ENCODE measurements around the gene RBMS1. TPM values are rescaled to one million over a fixed set of nuclear protein-coding genes. Genes with fewer than 3 reads are reported as not detected.
A peak's percentile ranks its signal among the peaks of the same experiment; 100 is the strongest.

RBMS1 gene
- total RNA-seq, 3 donors from 2014 or later, result 9.7 to 58.3 (median 21.6) TPM

GRCh38 chr2:160365716-160366367 is 127.8 kb downstream of the RBMS1 start:
- TF ChIP-seq, protein P1, sequence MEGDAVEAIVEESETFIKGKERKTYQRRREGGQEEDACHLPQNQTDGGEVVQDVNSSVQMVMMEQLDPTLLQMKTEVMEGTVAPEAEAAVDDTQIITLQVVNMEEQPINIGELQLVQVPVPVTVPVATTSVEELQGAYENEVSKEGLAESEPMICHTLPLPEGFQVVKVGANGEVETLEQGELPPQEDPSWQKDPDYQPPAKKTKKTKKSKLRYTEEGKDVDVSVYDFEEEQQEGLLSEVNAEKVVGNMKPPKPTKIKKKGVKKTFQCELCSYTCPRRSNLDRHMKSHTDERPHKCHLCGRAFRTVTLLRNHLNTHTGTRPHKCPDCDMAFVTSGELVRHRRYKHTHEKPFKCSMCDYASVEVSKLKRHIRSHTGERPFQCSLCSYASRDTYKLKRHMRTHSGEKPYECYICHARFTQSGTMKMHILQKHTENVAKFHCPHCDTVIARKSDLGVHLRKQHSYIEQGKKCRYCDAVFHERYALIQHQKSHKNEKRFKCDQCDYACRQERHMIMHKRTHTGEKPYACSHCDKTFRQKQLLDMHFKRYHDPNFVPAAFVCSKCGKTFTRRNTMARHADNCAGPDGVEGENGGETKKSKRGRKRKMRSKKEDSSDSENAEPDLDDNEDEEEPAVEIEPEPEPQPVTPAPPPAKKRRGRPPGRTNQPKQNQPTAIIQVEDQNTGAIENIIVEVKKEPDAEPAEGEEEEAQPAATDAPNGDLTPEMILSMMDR (IDR thresholded peaks at IDR 0.05), result no peak
- Histone ChIP-seq H3K36me3 (ENCODE audit: low read depth) (no peaks in the 10 kb centered on the region), H3K4me1 (ENCODE audit: low read depth) (peaks cover 36% of the 10 kb centered on the region)

DNA sequence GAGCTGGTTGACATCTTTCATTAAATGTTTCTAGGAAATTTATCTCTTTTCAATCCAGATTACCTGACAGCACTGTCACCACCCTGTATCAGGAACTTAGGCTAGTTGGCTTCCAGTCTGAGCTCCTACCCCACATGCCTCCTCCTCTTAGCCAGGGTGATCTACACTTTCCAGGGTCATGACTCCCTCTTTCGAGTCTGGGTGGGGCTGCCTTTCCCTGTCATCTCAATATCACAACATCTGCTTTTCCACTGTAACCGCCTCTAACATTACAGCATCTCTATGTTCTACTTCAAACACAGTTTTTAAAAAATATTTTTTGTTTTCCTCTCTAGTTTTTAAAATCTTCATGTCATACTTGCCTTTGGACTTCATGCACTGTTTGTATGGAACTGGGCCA is 129.2 kb downstream of the RBMS1 start:
- peaks cover 29% of the 10 kb centered on the region for H3K4me1 ChIP-seq (ENCODE audit: low read depth)
- ATAC-seq (no peak), DNase-seq (no peak)
- TF ChIP-seq, protein P1 (IDR thresholded peaks at IDR 0.05), result no peak
- intact Hi-C loops (cut with DNase I, micrococcal nuclease), result no loop called here
- H3K9me3 ChIP-seq, result no peaks in the 10 kb centered on the region
- H3K36me3 ChIP-seq (ENCODE audit: low read depth), result no peaks in the 10 kb centered on the region
- H3K4me3 ChIP-seq, result no peak overlapping the region

More at GRCh38 chr2:160365716-160366367, 127.8 kb downstream of the RBMS1 start:
- intact Hi-C loops (cut with DNase I, micrococcal nuclease), result no loop called here
- Histone ChIP-seq H3K9me3 (no peaks in the 10 kb centered on the region), H3K4me3 (no peak overlapping the region)
- ATAC-seq (peak; percentile 90), DNase-seq (peak; percentile 70 to 81 (median 73))

GRCh38 chr2:160363961-160364360 is 129.6 kb downstream of the RBMS1 start:
- TF ChIP-seq, protein P1 (IDR thresholded peaks at IDR 0.05), result no peak
- DNase-seq (no peak), ATAC-seq (no peak)
- Histone ChIP-seq H3K4me3 (no peak overlapping the region), H3K4me1 (ENCODE audit: low read depth) (peaks cover 28% of the 10 kb centered on the region), H3K9me3 (no peaks in the 10 kb centered on the region), H3K36me3 (ENCODE audit: low read depth) (no peaks in the 10 kb centered on the region)
- intact Hi-C loops (cut with DNase I, micrococcal nuclease), result no loop called here

DNA sequence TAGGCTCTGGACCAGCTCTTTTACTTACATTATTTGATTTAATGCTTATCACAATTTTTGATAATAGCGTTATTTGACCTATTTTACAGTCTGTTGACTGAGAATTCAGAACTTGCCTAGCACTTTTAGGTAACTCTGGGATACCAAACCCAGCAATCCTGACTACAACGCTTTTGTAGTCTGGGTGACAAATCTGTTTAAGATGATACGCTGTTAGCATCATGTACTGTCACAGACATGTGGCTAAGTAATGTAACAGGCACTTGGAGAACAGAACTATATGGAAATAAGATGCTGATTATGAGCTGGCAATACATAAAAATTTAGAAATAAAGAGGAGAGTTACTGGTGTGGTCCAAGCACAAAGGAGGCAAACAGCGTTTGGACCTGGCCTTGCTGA is 130.6 kb downstream of the RBMS1 start:
- DNase-seq (no peak), ATAC-seq (no peak)
- peaks cover 23% of the 10 kb centered on the region for H3K4me1 ChIP-seq (ENCODE audit: low read depth)
- intact Hi-C loops (cut with DNase I, micrococcal nuclease), result no loop called here
- no peaks in the 10 kb centered on the region for H3K9me3 ChIP-seq
- H3K36me3 ChIP-seq (ENCODE audit: low read depth), result no peaks in the 10 kb centered on the region
- TF ChIP-seq, protein P1 (IDR thresholded peaks at IDR 0.05), result no peak
- H3K4me3 ChIP-seq, result no peak overlapping the region

DNA sequence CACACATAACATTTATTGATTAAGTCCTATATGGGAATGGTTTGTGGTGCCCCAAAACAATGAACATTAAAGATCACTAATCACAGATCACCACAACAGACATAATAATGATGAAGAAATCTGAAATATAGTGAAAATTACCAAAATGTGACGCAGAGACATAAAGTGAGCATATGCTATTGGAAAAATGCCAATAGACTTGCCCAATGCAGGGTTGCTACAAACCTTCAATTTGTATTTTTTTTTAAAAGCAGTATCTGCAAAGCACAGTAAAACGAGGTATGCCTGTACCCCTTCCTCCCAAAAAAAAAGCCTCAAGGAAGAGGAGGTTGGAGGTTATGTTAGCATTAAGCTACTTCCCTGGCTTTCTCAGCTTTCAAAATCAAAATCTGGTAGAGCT is 131.1 kb downstream of the RBMS1 start:
- intact Hi-C loops (cut with DNase I, micrococcal nuclease), result no loop called here
- peaks cover 23% of the 10 kb centered on the region for H3K4me1 ChIP-seq (ENCODE audit: low read depth)
- no peaks in the 10 kb centered on the region for H3K36me3 ChIP-seq (ENCODE audit: low read depth)
- H3K9me3 ChIP-seq, result no peaks in the 10 kb centered on the region
- DNase-seq (no peak), ATAC-seq (no peak)
- TF ChIP-seq, protein P1 (IDR thresholded peaks at IDR 0.05), result no peak
- no peak overlapping the region for H3K4me3 ChIP-seq

All from mucosa of descending colon (tissue), 3 donors.